ENCODE data around the gene SHROOM3.
"Not testable (repeated sequence)": the region's sequence is repeated elsewhere in the genome, so short reads cannot be mapped to it uniquely, and the experiment has no call there.

Gene SHROOM3

GRCh38 chr4:76447393-76447851 is 12.4 kb downstream of the SHROOM3 start:
- peak in 1 of 2 donors; percentile 25 for DNase-seq

DNA sequence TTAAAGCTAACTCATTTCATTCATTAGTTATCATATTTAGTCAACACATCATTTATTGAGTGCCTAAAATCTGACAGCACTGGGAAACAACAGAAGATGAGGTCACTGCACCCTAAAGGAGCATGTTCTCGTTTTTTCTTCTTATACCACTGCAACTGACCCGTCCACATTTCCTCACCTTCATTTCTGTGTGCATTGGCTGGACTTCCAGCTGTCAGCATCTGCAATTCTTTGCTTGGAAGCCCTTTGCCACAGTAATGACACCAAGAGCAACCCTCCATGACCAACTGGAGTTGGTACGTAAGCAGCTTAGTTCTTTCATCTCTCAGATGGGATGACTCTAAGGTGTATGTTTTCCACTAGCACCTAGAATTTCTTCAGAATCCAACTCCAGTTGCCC is 13.2 kb downstream of the SHROOM3 start:
- no peak for DNase-seq

- peak in 1 of 2 donors; percentile 30 for DNase-seq
Observed at GRCh38 chr4:76449362-76449767, 14.3 kb downstream of the SHROOM3 start.

GRCh38 chr4:76449833-76450232 is 14.8 kb downstream of the SHROOM3 start:
- no peak for DNase-seq

GRCh38 chr4:76453232-76453631 is 18.2 kb downstream of the SHROOM3 start:
- no peak for DNase-seq

- DNase-seq, result not testable (repeated sequence)
Observed at GRCh38 chr4:76454073-76454472, 19.0 kb downstream of the SHROOM3 start.

DNA sequence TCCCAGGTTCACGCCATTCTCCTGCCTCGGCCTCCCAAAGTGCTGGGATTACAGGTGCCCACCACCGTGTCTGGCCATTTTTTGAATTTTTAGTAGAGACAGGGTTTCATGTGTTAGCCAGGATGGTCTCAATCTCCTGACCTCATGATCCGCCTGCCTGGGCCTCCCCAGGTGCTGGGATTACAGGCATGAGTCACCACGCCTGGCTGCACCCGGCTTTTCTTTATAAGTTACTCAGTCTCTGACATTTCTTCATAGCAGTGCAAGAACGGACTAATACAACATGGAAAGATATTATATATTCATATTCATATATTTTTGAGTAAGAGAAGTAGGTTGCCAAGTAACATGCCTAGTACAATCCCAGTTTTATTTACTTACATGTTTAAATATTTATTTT is 22.9 kb downstream of the SHROOM3 start:
- DNase-seq, result no peak

- no peak for DNase-seq
Observed at GRCh38 chr4:76458297-76458696, 23.3 kb downstream of the SHROOM3 start.

GRCh38 chr4:76458825-76459224 is 23.8 kb downstream of the SHROOM3 start:
- no peak for DNase-seq

GRCh38 chr4:76459291-76459723 is 24.3 kb downstream of the SHROOM3 start:
- peak in 1 of 2 donors; percentile 4 for DNase-seq

DNA sequence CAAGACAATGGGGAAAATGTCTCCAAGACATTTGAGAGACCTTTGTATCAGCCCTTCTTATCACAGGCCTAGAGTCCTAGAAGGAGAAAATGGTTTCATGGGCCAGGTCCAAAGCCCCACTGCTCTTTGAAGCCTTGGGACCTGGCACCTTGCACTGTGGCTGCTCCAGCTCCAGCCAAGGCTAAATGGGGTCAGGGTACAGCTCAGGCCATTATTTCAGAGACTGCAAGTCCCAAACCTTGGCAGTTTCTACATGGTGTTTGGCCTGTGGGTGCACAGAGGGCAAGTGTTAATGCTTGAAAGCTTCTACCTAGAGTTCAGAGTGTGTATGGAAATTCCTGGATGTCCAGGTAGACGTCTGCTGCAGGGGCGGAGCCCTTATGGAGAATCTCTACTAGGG is 28.5 kb downstream of the SHROOM3 start:
- DNase-seq, result no peak

DNA sequence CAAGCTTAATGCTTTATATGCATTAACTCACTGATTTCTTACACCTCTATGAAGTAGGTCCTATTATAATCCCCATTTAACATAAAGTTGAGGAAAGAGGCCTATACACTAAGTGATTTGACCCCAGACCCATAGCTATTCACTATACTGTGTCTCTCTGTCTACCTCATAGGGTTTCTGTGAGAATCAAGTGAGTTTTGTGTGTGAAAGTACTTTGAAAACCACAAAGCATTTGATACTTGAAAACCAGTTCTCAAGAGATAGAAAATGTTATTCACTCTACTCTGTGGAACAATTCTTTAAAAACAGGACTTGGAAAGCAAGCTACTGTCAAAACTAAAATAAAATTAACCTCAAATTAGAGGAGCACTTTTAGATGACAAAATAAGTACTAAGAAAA is 35.0 kb downstream of the SHROOM3 start:
- DNase-seq, result no peak

GRCh38 chr4:76470532-76470931 is 35.5 kb downstream of the SHROOM3 start:
- DNase-seq, result no peak

- no peak for DNase-seq
Observed at GRCh38 chr4:76476571-76476970, 41.5 kb downstream of the SHROOM3 start.

GRCh38 chr4:76484654-76485053 is 49.6 kb downstream of the SHROOM3 start:
- no peak for DNase-seq

- DNase-seq, result no peak
Observed at GRCh38 chr4:76485450-76485849, 50.4 kb downstream of the SHROOM3 start.

- DNase-seq, result no peak
Observed at GRCh38 chr4:76486588-76487276, 51.7 kb downstream of the SHROOM3 start.

GRCh38 chr4:76487621-76488020 is 52.6 kb downstream of the SHROOM3 start:
- DNase-seq, result no peak

DNA sequence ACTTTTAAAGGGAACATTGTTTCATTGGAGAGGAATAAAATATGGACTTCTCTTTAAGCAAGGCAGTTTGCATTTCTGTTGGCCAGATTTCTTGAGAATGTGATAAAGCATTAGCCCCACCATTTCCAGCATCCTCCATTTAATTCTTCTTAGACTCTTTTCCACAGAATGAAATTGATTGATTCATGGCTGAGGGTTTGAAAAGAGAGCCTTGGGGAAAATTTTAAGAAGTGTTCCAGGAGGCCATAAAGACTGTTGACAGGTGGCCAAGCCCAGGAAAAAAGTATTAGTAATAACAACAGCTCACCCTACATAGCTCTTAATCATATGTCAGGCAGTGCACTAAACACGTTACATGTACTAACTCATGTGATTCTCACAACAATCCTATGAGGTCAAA is 53.4 kb downstream of the SHROOM3 start:
- DNase-seq, result no peak

- DNase-seq, result no peak
Observed at GRCh38 chr4:76488888-76489685, 54.1 kb downstream of the SHROOM3 start.

GRCh38 chr4:76489686-76490161 is 54.7 kb downstream of the SHROOM3 start:
- DNase-seq, result no peak

GRCh38 chr4:76492055-76492454 is 57.0 kb downstream of the SHROOM3 start:
- DNase-seq, result no peak

- no peak for DNase-seq
Observed at GRCh38 chr4:76494243-76494642, 59.2 kb downstream of the SHROOM3 start.
